AG04450 (cell line): ENCODE results near the gene SGMS1. TPM values are rescaled to one million over a fixed set of nuclear protein-coding genes. Genes with fewer than 3 reads are reported as not detected.

ENCODE experiments used
- CTCF ChIA-PET: fragments of 300-600, 350-600 bp; formaldehyde crosslinking; extraction: SDS; loops from one replicate; lab custom pipeline; 2022; ENCODE audit warnings: antibody characterized with exemption, inconsistent platforms; lab: Charles Lee
- POLR2A ChIA-PET: fragments of 350-600 bp; formaldehyde crosslinking; extraction: SDS; loops from one replicate; lab custom pipeline; 2021; ENCODE audit warnings: antibody characterized with exemption, inconsistent platforms; lab: Yijun Ruan, JAX
- DNase-seq: peaks from one replicate; pipeline ENCODE4 v3.0.0-alpha.2; 2011; ENCODE audit warnings: low read depth, low spot score
- H3K27ac ChIP-seq: one replicate; pipeline ENCODE4 v1.5.1; 2012; ENCODE audit warnings: low read depth, low read length, control low read depth
- H3K27me3 ChIP-seq: one replicate; pipeline ENCODE4 v1.6.0; 2012; ENCODE audit warnings: low read length; ENCODE audit not compliant: control insufficient read depth, insufficient read depth
- H3K4me3 ChIP-seq: 2 replicates; pipeline ENCODE4 v1.5.1; 2011; ENCODE audit warnings: mild to moderate bottlenecking, low read depth, low read length, control low read depth
- H3K9me3 ChIP-seq: 2 replicates; pipeline ENCODE4 v1.5.1; 2012; ENCODE audit warnings: low read length; ENCODE audit not compliant: control insufficient read depth, insufficient read depth
- polyA plus RNA-seq: library from polyadenylated mRNA; depleted of rRNA; stranded (reverse); fragments of >200 nt; gene quantifications from 2 replicates; pipeline ENCODE4 v1.2.3, GENCODE V29; 2011
- TF ChIP-seq, protein P1 (sequence below): IDR thresholded peaks from 2 replicates; pipeline ENCODE4 v1.5.1; 2011; ENCODE audit warnings: low read depth, low read length, control low read depth, inconsistent platforms

SGMS1 gene
- polyA plus RNA-seq, 1 experiment, result 17.7 TPM

DNA sequence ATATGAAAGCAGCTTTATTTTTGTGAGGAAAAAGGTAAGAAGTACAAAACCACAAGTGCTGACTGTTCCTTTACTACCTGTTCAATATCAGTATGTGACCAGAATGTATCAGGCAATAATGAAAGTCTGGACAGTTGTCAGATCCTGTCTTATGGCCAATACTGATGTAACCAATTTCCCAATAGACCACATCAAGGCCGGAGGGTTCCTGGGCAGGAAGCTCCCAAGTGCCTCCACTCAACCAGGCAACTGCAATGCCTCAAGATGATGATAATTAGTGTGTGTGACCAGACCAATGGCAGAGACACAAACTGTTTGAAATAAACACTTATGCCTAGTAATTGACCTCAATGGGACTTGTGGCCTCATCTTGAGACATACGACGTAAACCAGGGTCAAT is 223.1 kb downstream of the SGMS1 start:
- ChIA-PET CTCF (interaction anchor here (1.4 kb wide), 1 partner anchor 20 kb away, joined by 3 read pairs; no protein-coding TSS in a partner anchor), POLR2A (no interaction called here)
- TF ChIP-seq, protein P1, sequence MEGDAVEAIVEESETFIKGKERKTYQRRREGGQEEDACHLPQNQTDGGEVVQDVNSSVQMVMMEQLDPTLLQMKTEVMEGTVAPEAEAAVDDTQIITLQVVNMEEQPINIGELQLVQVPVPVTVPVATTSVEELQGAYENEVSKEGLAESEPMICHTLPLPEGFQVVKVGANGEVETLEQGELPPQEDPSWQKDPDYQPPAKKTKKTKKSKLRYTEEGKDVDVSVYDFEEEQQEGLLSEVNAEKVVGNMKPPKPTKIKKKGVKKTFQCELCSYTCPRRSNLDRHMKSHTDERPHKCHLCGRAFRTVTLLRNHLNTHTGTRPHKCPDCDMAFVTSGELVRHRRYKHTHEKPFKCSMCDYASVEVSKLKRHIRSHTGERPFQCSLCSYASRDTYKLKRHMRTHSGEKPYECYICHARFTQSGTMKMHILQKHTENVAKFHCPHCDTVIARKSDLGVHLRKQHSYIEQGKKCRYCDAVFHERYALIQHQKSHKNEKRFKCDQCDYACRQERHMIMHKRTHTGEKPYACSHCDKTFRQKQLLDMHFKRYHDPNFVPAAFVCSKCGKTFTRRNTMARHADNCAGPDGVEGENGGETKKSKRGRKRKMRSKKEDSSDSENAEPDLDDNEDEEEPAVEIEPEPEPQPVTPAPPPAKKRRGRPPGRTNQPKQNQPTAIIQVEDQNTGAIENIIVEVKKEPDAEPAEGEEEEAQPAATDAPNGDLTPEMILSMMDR, result no peak

DNA sequence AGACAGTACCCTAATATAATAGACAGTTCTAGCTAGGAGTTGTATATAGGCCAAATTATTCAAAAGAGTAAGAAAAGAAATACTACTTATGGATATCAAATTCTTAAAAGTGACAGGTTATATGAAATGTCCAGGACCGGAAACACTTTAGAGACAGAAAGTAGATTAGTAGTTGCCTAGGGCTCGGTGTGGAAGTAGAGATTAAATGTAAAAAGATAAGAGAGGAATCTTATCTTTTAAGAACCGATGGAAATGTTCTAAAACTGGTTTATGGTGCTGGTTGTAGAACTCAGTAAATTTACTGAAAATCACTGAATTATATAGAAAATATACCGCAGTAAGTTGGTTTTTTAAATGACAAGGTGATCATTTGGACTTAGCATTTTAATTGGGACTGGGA is 224.9 kb downstream of the SGMS1 start:
- H3K4me3 ChIP-seq, result no peak overlapping the region
- H3K27ac ChIP-seq, result no peak overlapping the region
- CTCF ChIA-PET, result interaction anchor here (1.0 kb wide), 1 partner anchor 22 kb away, joined by 3 read pairs; no protein-coding TSS in a partner anchor
- no peaks in the 10 kb centered on the region for H3K27me3 ChIP-seq
- DNase-seq, result no peak
- POLR2A ChIA-PET, result no interaction called here
- no peaks in the 10 kb centered on the region for H3K9me3 ChIP-seq
- TF ChIP-seq, protein P1, result no peak

More for the DNA sequence above, 223.1 kb downstream of the SGMS1 start:
- Histone ChIP-seq H3K4me3 (no peak overlapping the region), H3K9me3 (no peaks in the 10 kb centered on the region), H3K27me3 (no peaks in the 10 kb centered on the region), H3K27ac (no peak overlapping the region)
- DNase-seq, result no peak

DNA sequence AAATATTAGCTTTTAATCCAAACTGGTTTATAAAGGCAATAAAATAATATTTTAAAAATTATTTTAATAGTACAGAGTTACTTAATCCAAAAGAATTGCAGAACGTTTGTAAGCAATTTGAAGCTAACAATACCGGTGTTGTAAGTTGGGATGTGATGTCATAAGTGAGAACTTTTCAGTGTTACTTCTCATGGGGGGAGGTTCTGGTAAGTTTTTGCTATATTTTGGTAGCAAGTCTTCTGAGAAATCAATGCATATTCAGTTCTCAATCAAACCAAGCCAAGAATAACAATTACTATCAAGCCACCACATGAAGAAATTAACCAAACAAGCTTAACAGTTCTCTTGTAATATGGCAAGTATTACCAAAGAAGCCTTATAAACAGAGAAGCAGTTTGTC is 225.4 kb downstream of the SGMS1 start:
- TF ChIP-seq, protein P1, result no peak
- no peaks in the 10 kb centered on the region for H3K9me3 ChIP-seq
- H3K4me3 ChIP-seq, result no peak overlapping the region
- no peak overlapping the region for H3K27ac ChIP-seq
- H3K27me3 ChIP-seq, result no peaks in the 10 kb centered on the region
- POLR2A ChIA-PET, result no interaction called here
- CTCF ChIA-PET, result interaction anchor here (1.0 kb wide), 1 partner anchor 22 kb away, joined by 3 read pairs; no protein-coding TSS in a partner anchor
- DNase-seq, result no peak

DNA sequence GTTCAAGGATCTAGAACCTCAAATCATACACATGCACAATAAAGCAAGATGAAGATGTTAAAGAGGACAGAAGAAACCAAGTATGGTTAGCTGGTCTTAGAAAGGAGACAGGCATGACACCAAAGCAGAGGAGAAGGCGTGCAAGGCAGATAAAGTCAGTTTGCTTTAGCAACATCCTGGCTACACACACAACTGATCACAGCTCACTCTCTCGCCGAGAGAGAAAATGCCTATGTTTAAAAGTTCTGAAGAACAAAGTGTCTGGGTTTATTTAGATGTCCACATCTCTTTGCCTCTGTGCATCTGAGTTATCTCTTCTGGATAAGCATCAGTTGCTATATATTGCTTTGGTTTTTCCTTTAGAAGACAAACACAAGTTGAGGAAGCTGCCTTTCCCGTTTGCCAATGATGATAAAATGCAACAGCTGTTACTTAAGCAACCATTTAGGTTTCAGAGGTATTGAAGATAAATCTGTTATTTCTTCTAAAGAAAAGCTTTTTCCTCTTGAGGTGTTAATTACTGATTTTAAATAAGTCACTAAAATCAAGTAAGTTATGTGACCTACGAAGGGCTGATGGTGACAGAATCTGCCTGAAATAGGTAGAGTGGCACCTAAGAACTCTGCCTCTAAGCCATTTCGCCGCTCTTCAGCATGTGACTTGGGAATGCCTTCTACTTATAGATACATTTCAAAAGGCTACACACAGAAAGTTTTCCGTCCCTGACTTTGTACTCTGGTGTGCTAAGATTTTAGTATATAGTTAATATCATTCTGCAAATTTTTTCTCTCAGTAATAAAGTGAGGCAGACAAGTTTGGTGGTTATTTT is 226.2 kb downstream of the SGMS1 start:
- no peak for DNase-seq
- TF ChIP-seq, protein P1, result no peak

More for the DNA sequence above, 226.2 kb downstream of the SGMS1 start:
- ChIA-PET POLR2A (no interaction called here), CTCF (interaction anchor here (1.0 kb wide), 1 partner anchor 23 kb away, joined by 3 read pairs; no protein-coding TSS in a partner anchor)
- H3K4me3 ChIP-seq, result no peak overlapping the region
- no peak overlapping the region for H3K27ac ChIP-seq
- H3K9me3 ChIP-seq, result no peaks in the 10 kb centered on the region
- no peaks in the 10 kb centered on the region for H3K27me3 ChIP-seq
